M059J (cell line): ENCODE measurements around the gene MIB1. TPM values are rescaled to one million over a fixed set of nuclear protein-coding genes. Genes with fewer than 3 reads are reported as not detected.

Source experiments
- DNase-seq: peaks from one replicate; pipeline ENCODE4 v3.0.0-alpha.2; 2012; ENCODE audit warnings: low read depth
- total RNA-seq: library from RNA; depleted of rRNA; stranded (reverse); fragments of >200 nt; shearing (Covaris generic); gene quantifications from 2 replicates; pipeline ENCODE4 v1.2.3, GENCODE V29; 2014; rRNA removed

MIB1 gene
- total RNA-seq, 1 experiment from 2014 or later: 39.6 TPM

GRCh38 chr18:21894619-21895367 lies 154.2 kb downstream of the MIB1 start:
- no peak for DNase-seq

- no peak for DNase-seq
Measured at GRCh38 chr18:21896732-21897336, 156.2 kb downstream of the MIB1 start.

- DNase-seq: peak; percentile 61
Measured at GRCh38 chr18:21897811-21898210, 157.2 kb downstream of the MIB1 start.

GRCh38 chr18:21900605-21901352 lies 160.2 kb downstream of the MIB1 start:
- DNase-seq: no peak

GRCh38 chr18:21901423-21901945 lies 160.9 kb downstream of the MIB1 start:
- no peak for DNase-seq

- DNase-seq: no peak
Measured at GRCh38 chr18:21903709-21904108, 163.1 kb downstream of the MIB1 start.

- peak; percentile 6 for DNase-seq
Measured at GRCh38 chr18:21904856-21905255, 164.3 kb downstream of the MIB1 start.

- DNase-seq: no peak
Measured at GRCh38 chr18:21907451-21907850, 166.9 kb downstream of the MIB1 start.

GRCh38 chr18:21908711-21909110 lies 168.1 kb downstream of the MIB1 start:
- no peak for DNase-seq

GRCh38 chr18:21910906-21911305 lies 170.3 kb downstream of the MIB1 start:
- DNase-seq: no peak

GRCh38 chr18:21911551-21911950 lies 171.0 kb downstream of the MIB1 start:
- no peak for DNase-seq

GRCh38 chr18:21912339-21913239 lies 172.0 kb downstream of the MIB1 start:
- peak; percentile 14 for DNase-seq

- peak; percentile 55 for DNase-seq
Measured at GRCh38 chr18:21914739-21915319, 174.2 kb downstream of the MIB1 start.

- no peak for DNase-seq
Measured at GRCh38 chr18:21915546-21915945, 175.0 kb downstream of the MIB1 start.

GRCh38 chr18:21916594-21916993 lies 176.0 kb downstream of the MIB1 start:
- no peak for DNase-seq

- no peak for DNase-seq
Measured at GRCh38 chr18:21918693-21919092, 178.1 kb downstream of the MIB1 start.

Other genes with a start within 250 kb of the MIB1 start
- 10.7 and 15.0 TPM in 2 replicates for gene ESCO1, start 140.1 kb upstream of the MIB1 start, total RNA-seq
- gene SNRPD1, start 128.5 kb upstream of the MIB1 start, total RNA-seq: 21.4 and 69.3 TPM in 2 replicates
- 38.2 and 45.6 TPM in 2 replicates for gene ABHD3, start 36.0 kb upstream of the MIB1 start, total RNA-seq